Gastrocnemius medialis (tissue), 4 donors: ENCODE measurements around the gene RPS15A. TPM values are rescaled to one million over a fixed set of nuclear protein-coding genes. Genes with fewer than 3 reads are reported as not detected.

ENCODE experiments used
- ATAC-seq, 2 donors: fragments of 150-250 bp; one replicate each; pipeline ENCODE4 v1.9.1; 2016
- DNase-seq, 2 donors: peaks; one replicate each; pipeline ENCODE4 v3.0.0-alpha.2; 2019
- H3K27ac ChIP-seq, 4 donors: fragments of 200-600 bp; sonication (generic); 1 replicate in 1 of 4; 2 replicates in 3 of 4; pipeline ENCODE4 v1.5.1; 2016 to 2018; ENCODE audit warnings: mild to moderate bottlenecking in 2 of 4, moderate library complexity in 1 of 4
- H3K27me3 ChIP-seq, 3 donors: fragments of 200-600 bp; sonication (generic) in 2 of 3; 1 replicate in 1 of 3; 2 replicates in 2 of 3; pipeline versions ENCODE4 v1.5.1 to v1.6.0; 2016 to 2019; ENCODE audit warnings: mild to moderate bottlenecking in 1 of 3, moderate library complexity in 1 of 3
- H3K36me3 ChIP-seq, 2 donors: fragments of 200-600 bp; sonication (generic) in 1 of 2; one replicate each; pipeline ENCODE4 v1.5.1; 2017 to 2018
- H3K4me1 ChIP-seq, 2 donors: fragments of 200-600 bp; sonication (generic) in 1 of 2; one replicate each; pipeline ENCODE4 v1.5.1; 2016 to 2017; ENCODE audit warnings: mild to moderate bottlenecking in 2 of 2
- H3K4me3 ChIP-seq, 4 donors: fragments of 200-600 bp; sonication (generic) in 3 of 4; 1 replicate in 1 of 4; 2 replicates in 3 of 4; pipeline ENCODE4 v1.5.1; 2016 to 2019; ENCODE audit warnings: mild to moderate bottlenecking in 2 of 4
- H3K9me3 ChIP-seq, 3 donors: fragments of 200-600 bp; sonication (generic) in 2 of 3; 1 replicate in 1 of 3; 2 replicates in 2 of 3; pipeline ENCODE4 v1.5.1; 2016 to 2019
- POLR2A ChIP-seq, 2 donors: fragments of 450-650 bp; IDR thresholded peaks; one replicate each; pipeline ENCODE4 v1.6.1; 2017; ENCODE audit warnings: antibody characterized with exemption in 2 of 2, mild to moderate bottlenecking in 2 of 2, moderate library complexity in 2 of 2
- in situ Hi-C, 4 donors: fragments of 200-750 bp; cut with MboI; loops; one replicate each; pipeline versions ENCODE4 v1.15.0 to v1.8.0; 2017; ENCODE audit warnings: low sequenced_read_pairs in 4 of 4
- intact Hi-C: fragments of 100-400 bp; cut with DNase I; formaldehyde crosslinking; loops from one replicate; pipeline ENCODE4 v1.15.1; 2023; ENCODE audit warnings: low total_unique reads
- total RNA-seq, 4 donors: library from RNA; depleted of rRNA; stranded (reverse); fragments of >200 nt; gene quantifications; one replicate each; pipeline versions ENCODE4 v1.1.0 to v1.2.3, GENCODE V29; 2016
- TF ChIP-seq, protein P1 (sequence below), 5 experiments: fragments of 450-650 bp in 3 of 5; fragments of 200-600 bp in 2 of 5; sonication (generic) in 2 of 5; IDR thresholded peaks in 4 of 5; conservative IDR thresholded peaks in 1 of 5; 1 replicate in 4 of 5; 2 replicates in 1 of 5; pipeline ENCODE4 v1.5.1; 2016 to 2019; ENCODE audit warnings: antibody characterized with exemption in 5 of 5, mild to moderate bottlenecking in 3 of 5, moderate library complexity in 3 of 5

The RPS15A gene
- total RNA-seq, 4 donors from 2014 or later, result 1,340 to 2,259 (median 1,706) TPM

DNA sequence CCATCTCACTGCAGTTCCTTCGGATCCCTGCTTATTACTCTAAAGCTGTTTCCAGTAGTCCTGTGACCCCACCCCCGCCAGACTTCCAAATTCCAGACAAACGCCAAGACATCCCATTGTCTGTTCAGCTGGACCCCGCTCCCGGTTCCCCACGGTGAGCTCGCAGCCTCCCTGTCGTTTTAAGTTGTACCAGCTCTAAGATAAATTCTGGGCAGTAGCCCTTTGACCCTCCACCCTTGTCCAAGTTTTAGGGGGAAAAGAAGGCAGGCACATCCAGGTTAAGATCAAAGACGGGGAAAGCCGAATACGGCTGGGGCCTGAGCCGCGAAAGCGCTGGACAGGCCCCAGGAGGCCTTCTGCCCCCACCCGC is 10.6 kb upstream of the RPS15A start:
- Histone ChIP-seq H3K4me3 (peak overlapping the region; percentile 91 to 96 (median 94)), H3K27ac (peak overlapping the region; percentile 90 to 96 (median 94)), H3K36me3 (peaks cover 0 to 18% of the 10 kb centered on the region in 2 donors), H3K27me3 (no peaks in the 10 kb centered on the region), H3K4me1 (peaks cover 53 to 62% of the 10 kb centered on the region in 2 donors), H3K9me3 (no peaks in the 10 kb centered on the region)
- no peak for ATAC-seq
- in situ Hi-C loops, result no loop called here
- no peak for TF ChIP-seq POLR2A (IDR thresholded peaks at IDR 0.05)
- TF ChIP-seq, protein P1, sequence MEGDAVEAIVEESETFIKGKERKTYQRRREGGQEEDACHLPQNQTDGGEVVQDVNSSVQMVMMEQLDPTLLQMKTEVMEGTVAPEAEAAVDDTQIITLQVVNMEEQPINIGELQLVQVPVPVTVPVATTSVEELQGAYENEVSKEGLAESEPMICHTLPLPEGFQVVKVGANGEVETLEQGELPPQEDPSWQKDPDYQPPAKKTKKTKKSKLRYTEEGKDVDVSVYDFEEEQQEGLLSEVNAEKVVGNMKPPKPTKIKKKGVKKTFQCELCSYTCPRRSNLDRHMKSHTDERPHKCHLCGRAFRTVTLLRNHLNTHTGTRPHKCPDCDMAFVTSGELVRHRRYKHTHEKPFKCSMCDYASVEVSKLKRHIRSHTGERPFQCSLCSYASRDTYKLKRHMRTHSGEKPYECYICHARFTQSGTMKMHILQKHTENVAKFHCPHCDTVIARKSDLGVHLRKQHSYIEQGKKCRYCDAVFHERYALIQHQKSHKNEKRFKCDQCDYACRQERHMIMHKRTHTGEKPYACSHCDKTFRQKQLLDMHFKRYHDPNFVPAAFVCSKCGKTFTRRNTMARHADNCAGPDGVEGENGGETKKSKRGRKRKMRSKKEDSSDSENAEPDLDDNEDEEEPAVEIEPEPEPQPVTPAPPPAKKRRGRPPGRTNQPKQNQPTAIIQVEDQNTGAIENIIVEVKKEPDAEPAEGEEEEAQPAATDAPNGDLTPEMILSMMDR (IDR thresholded peaks at IDR 0.05 in 4 of 5, conservative IDR thresholded peaks at IDR 0.05 in 1 of 5), result no peak
- intact Hi-C loops, result loop anchor here (1.0 to 10.0 kb wide), 5 partner anchors 10 to 1084 kb away; partner anchors contain the start of genes CCP110, GDE1, GPRC5B and RPS15A
- no peak for DNase-seq

DNA sequence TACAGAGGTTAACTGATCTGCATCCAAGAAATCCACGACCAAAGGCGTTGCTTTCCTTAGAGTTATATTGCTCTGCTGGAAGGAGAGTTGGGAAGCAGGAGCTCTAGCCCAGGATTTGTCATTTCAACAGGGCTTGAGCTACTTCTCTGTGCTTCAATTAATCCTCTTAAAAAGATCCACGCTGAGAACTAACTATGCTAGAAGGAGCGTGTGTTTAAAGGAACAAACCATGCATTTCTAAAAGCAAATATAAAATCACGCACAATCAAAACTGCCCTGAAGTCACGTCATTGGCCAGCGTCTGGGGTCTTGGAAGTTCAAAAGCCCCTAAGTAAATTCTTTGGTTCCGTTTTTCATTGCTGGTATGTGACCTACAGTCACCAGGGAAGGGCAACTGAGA is 10.2 kb upstream of the RPS15A start:
- ATAC-seq (no peak), DNase-seq (no peak)
- intact Hi-C loops (loop anchor here (5.0 to 10.0 kb wide), 3 partner anchors 127 to 1085 kb away; partner anchors contain the start of genes CCP110, GDE1, GPRC5B and SMG1), in situ Hi-C loops (no loop called here)
- H3K27me3 ChIP-seq, result no peaks in the 10 kb centered on the region
- TF ChIP-seq, protein P1 (IDR thresholded peaks at IDR 0.05 in 4 of 5, conservative IDR thresholded peaks at IDR 0.05 in 1 of 5), result no peak
- no peak for TF ChIP-seq POLR2A (IDR thresholded peaks at IDR 0.05)
- no peaks in the 10 kb centered on the region for H3K9me3 ChIP-seq
- H3K36me3 ChIP-seq, result peaks cover 0 to 22% of the 10 kb centered on the region in 2 donors
- peaks cover 50 to 57% of the 10 kb centered on the region in 2 donors for H3K4me1 ChIP-seq
- H3K27ac ChIP-seq, result peak overlapping the region; percentile 90 to 96 (median 94)
- H3K4me3 ChIP-seq, result peak overlapping the region; percentile 91 to 96 (median 94)

DNA sequence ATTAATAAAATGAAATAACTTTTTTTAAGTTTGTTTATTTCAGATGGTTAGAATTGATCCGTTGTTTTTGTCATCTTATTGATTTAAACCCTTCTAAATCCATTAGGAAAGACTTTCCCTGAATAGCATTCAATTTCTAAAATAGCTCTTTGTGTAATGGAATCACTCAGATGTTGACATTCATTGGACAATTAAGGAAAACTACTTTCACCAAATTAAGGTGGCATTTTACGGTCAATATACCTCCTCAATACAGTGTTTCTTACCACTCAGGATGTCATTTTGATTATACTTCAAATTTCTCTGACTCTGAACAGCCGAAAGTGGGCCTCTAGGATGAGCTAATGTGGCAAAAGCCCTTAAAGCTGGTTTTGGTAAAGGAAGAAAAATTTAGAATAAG is 9.4 kb upstream of the RPS15A start:
- Histone ChIP-seq H3K4me3 (peak overlapping the region; percentile 91 to 96 (median 94)), H3K27ac (peak overlapping the region; percentile 90 to 96 (median 94)), H3K27me3 (no peaks in the 10 kb centered on the region), H3K36me3 (peaks cover 0 to 30% of the 10 kb centered on the region in 2 donors), H3K9me3 (no peaks in the 10 kb centered on the region), H3K4me1 (peaks cover 42 to 49% of the 10 kb centered on the region in 2 donors)
- intact Hi-C loops, result no loop called here
- no peak for TF ChIP-seq POLR2A (IDR thresholded peaks at IDR 0.05)
- TF ChIP-seq, protein P1 (IDR thresholded peaks at IDR 0.05 in 4 of 5, conservative IDR thresholded peaks at IDR 0.05 in 1 of 5), result no peak
- ATAC-seq (no peak), DNase-seq (no peak)
- in situ Hi-C loops, result loop anchor here in 2 of 4 donors (10.0 to 25.0 kb wide), 3 partner anchors 165 to 713 kb away; partner anchors contain the start of genes CCP110 (in 1 of the 2), COQ7 (in 1 of the 2) and GDE1 (in 1 of the 2)

DNA sequence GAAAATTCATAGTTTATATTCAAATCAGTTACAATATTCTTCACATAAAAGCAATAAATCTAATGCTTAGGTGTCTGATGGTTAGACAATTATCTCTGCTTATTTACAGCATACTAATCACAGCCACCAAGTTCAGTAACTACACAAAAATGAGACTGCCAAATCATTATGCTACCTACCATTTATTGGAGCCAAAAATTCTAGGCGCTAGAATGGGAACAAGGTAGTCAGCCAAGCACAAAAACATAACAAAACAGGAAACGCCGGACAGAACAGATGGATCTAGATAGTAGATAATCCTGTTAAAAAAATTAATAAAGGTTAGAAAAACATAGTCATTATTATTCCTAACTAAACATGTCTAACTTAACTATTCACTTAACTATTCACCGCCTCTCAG is 7.6 kb upstream of the RPS15A start:
- TF ChIP-seq, protein P1 (IDR thresholded peaks at IDR 0.05 in 4 of 5, conservative IDR thresholded peaks at IDR 0.05 in 1 of 5), result no peak
- no peak for TF ChIP-seq POLR2A (IDR thresholded peaks at IDR 0.05)
- peaks cover 26 to 41% of the 10 kb centered on the region in 2 donors for H3K4me1 ChIP-seq
- H3K9me3 ChIP-seq, result no peaks in the 10 kb centered on the region
- H3K27ac ChIP-seq, result peak overlapping the region in 3 of 4 donors; percentile 1 to 96 (median 94)
- intact Hi-C loops, result no loop called here
- DNase-seq (no peak), ATAC-seq (no peak)
- no peak overlapping the region for H3K4me3 ChIP-seq
- H3K27me3 ChIP-seq, result no peaks in the 10 kb centered on the region
- peaks cover 0 to 48% of the 10 kb centered on the region in 2 donors for H3K36me3 ChIP-seq
- in situ Hi-C loops, result loop anchor here in 2 of 4 donors (10.0 to 25.0 kb wide), 3 partner anchors 167 to 715 kb away; partner anchors contain the start of genes CCP110 (in 1 of the 2), COQ7 (in 1 of the 2) and GDE1 (in 1 of the 2)
